SK-N-SH (cell line): ENCODE measurements around the gene NCKAP5. TPM values are rescaled to one million over a fixed set of nuclear protein-coding genes. Genes with fewer than 3 reads are reported as not detected.

ENCODE experiments used
- CTCF ChIA-PET: fragments of 300-600, 350-600 bp; formaldehyde crosslinking; extraction: SDS; loops from one replicate; lab custom pipeline; 2021; lab: Yijun Ruan, JAX
- POLR2A ChIA-PET: fragments of 350-600 bp; sonication (Branson Sonifier 250); formaldehyde crosslinking; extraction: SDS; loops from one replicate; lab custom pipeline; 2020; ENCODE audit warnings: antibody characterized with exemption, inconsistent platforms; lab: Yijun Ruan, JAX
- DNase-seq: peaks from one replicate; pipeline ENCODE4 v3.0.0; 2012
- H2AFZ ChIP-seq: fragments of 200-600 bp; sonication (generic); 2 replicates; pipeline ENCODE4 v1.8.1; 2016; ENCODE audit warnings: antibody characterized with exemption, mild to moderate bottlenecking, low read depth
- H3F3A ChIP-seq: fragments of 200-600 bp; sonication (generic); replicated peaks from 2 replicates; pipeline ENCODE3; 2016; ENCODE audit warnings: antibody characterized with exemption, mild to moderate bottlenecking; ENCODE audit not compliant: insufficient read depth
- H3K27ac ChIP-seq, 2 experiments: fragments of 200-500 bp in 1 of 2; fragments of 200-600 bp in 1 of 2; sonication (Bioruptor generic) in 1 of 2; sonication (generic), shearing (Covaris generic) in 1 of 2; 2 replicates each; pipeline versions ENCODE4 v1.5.1 to v1.6.1; 2014 to 2016; ENCODE audit warnings: low read depth in 2 of 2, inconsistent platforms in 1 of 2, low read length in 1 of 2, mild to moderate bottlenecking in 1 of 2, mixed read lengths in 1 of 2
- H3K27me3 ChIP-seq: fragments of 200-600 bp; sonication (generic), shearing (Covaris generic); 2 replicates; pipeline ENCODE4 v1.6.1; 2016; ENCODE audit warnings: mixed run types; ENCODE audit not compliant: insufficient read depth
- H3K36me3 ChIP-seq, 2 experiments: fragments of 200-500 bp in 1 of 2; fragments of 200-600 bp in 1 of 2; sonication (Bioruptor generic) in 1 of 2; sonication (generic) in 1 of 2; replicated peaks in 1 of 2; 2 replicates each; pipeline versions ENCODE3 to v1.5.1; 2014 to 2016; ENCODE audit warnings: low read length in 1 of 2, mild to moderate bottlenecking in 1 of 2; ENCODE audit not compliant: insufficient read depth in 2 of 2, control insufficient read depth in 1 of 2
- H3K4me1 ChIP-seq, 2 experiments: fragments of 200-500 bp in 1 of 2; fragments of 200-600 bp in 1 of 2; sonication (Bioruptor generic) in 1 of 2; sonication (generic), shearing (Covaris generic) in 1 of 2; 2 replicates each; pipeline versions ENCODE4 v1.5.1 to v1.6.1; 2014 to 2016; ENCODE audit warnings: low read depth in 1 of 2, low read length in 1 of 2, mixed run types in 1 of 2; ENCODE audit not compliant: insufficient read depth in 2 of 2, control insufficient read depth in 1 of 2
- H3K4me2 ChIP-seq: fragments of 200-600 bp; sonication (generic), shearing (Covaris generic); 2 replicates; pipeline ENCODE4 v1.6.1; 2017; ENCODE audit warnings: mixed run types
- H3K4me3 ChIP-seq, 2 experiments: fragments of 200-500 bp in 1 of 2; fragments of 200-600 bp in 1 of 2; sonication (Bioruptor generic) in 1 of 2; sonication (generic), shearing (Covaris generic) in 1 of 2; 2 replicates each; pipeline versions ENCODE4 v1.5.1 to v1.8.1; 2014 to 2016; ENCODE audit warnings: low read depth in 2 of 2, inconsistent platforms in 1 of 2, low read length in 1 of 2, mild to moderate bottlenecking in 1 of 2, mixed read lengths in 1 of 2, moderate library complexity in 1 of 2
- H3K79me2 ChIP-seq: fragments of 200-600 bp; sonication (generic); 2 replicates; pipeline ENCODE4 v1.8.1; 2017; ENCODE audit warnings: mild to moderate bottlenecking; ENCODE audit not compliant: insufficient read depth
- H3K9ac ChIP-seq: fragments of 200-600 bp; sonication (generic); 2 replicates; pipeline ENCODE4 v1.6.1; 2017; ENCODE audit warnings: mixed run types
- H3K9me2 ChIP-seq: fragments of 200-600 bp; sonication (generic); 2 replicates; pipeline ENCODE4 v1.6.1; 2017; ENCODE audit warnings: mixed run types
- H3K9me3 ChIP-seq: fragments of 200-600 bp; sonication (generic); 2 replicates; pipeline ENCODE4 v1.6.1; 2017; ENCODE audit warnings: mixed run types, mild to moderate bottlenecking, moderate library complexity
- H4K20me1 ChIP-seq: fragments of 200-600 bp; sonication (generic); 2 replicates; pipeline ENCODE4 v1.6.1; 2017; ENCODE audit warnings: mild to moderate bottlenecking, mixed run types; ENCODE audit not compliant: insufficient read depth
- EZH2phosphoT487 ChIP-seq: fragments of 200-600 bp; sonication (generic); IDR thresholded peaks from 2 replicates; pipeline ENCODE4 v1.6.1; 2017; ENCODE audit warnings: low read depth, mixed run types, mild to moderate bottlenecking, antibody characterized with exemption, moderate library complexity, borderline replicate concordance
- FOXM1 ChIP-seq: IDR thresholded peaks from 2 replicates; pipeline ENCODE4 v1.4.0; 2012; ENCODE audit warnings: low read depth, mild to moderate bottlenecking
- GABPA ChIP-seq: IDR thresholded peaks from 2 replicates; pipeline ENCODE4 v1.4.0; 2012; ENCODE audit warnings: low read depth, mild to moderate bottlenecking
- NFIC ChIP-seq: IDR thresholded peaks from 2 replicates; pipeline ENCODE4 v1.4.0; 2012; ENCODE audit warnings: borderline replicate concordance
- NRF1 ChIP-seq: IDR thresholded peaks from 2 replicates; pipeline ENCODE4 v1.6.1; 2012; ENCODE audit warnings: low read depth, mild to moderate bottlenecking, low read length
- POLR2AphosphoS5 ChIP-seq: IDR thresholded peaks from 2 replicates; pipeline ENCODE4 v1.6.1; 2012; ENCODE audit warnings: low read depth, low read length
- RCOR1 ChIP-seq: fragments of 150-350 bp; IDR thresholded peaks from 2 replicates; pipeline ENCODE4 v1.6.1; 2017; ENCODE audit warnings: antibody characterized with exemption, low read length
- REST ChIP-seq: IDR thresholded peaks from 2 replicates; pipeline ENCODE4 v1.6.1; 2012; ENCODE audit warnings: mild to moderate bottlenecking, low read depth, low read length, moderate library complexity
- RFX5 ChIP-seq: IDR thresholded peaks from 2 replicates; pipeline ENCODE4 v1.6.1; 2012; ENCODE audit warnings: mild to moderate bottlenecking, improper control_type of control experiment, low read length
- SIN3A ChIP-seq: IDR thresholded peaks from 2 replicates; pipeline ENCODE4 v1.6.1; 2012; ENCODE audit warnings: low read depth, mild to moderate bottlenecking, low read length, moderate library complexity, borderline replicate concordance
- YY1 ChIP-seq: IDR thresholded peaks from 2 replicates; pipeline ENCODE4 v1.4.0; 2012; ENCODE audit warnings: low read depth, mild to moderate bottlenecking
- ZBTB33 ChIP-seq: IDR thresholded peaks from 2 replicates; pipeline ENCODE4 v1.4.0; 2012; ENCODE audit warnings: low read depth, borderline replicate concordance
- WGBS: methylation state at CpG from one replicate; pipeline ENCODE4 v1.1.6; 2017; ENCODE audit warnings: low lambda C conversion rate; 5-methylcytosine and 5-hydroxymethylcytosine counted together
- polyA plus RNA-seq, 3 experiments: library from polyadenylated mRNA; depleted of rRNA; stranded (reverse); fragments of >200 nt; gene quantifications; 2 replicates each; pipeline ENCODE4 v1.2.3, GENCODE V29; 2012
- TF ChIP-seq, protein P1 (sequence below): IDR thresholded peaks from 2 replicates; pipeline ENCODE4; 2012
- TF ChIP-seq, protein P2 (sequence below): fragments of 200-600 bp; sonication (generic); IDR thresholded peaks from 2 replicates; pipeline ENCODE4 v1.6.1; 2017; ENCODE audit warnings: antibody characterized with exemption, mild to moderate bottlenecking, moderate library complexity

NCKAP5 gene
- polyA plus RNA-seq, 1 of the 3 experiments (the other 2 are of a cell fraction): 0.02 TPM

- TF ChIP-seq GABPA (no peak), ZBTB33 (no peak), EZH2phosphoT487 (no peak), YY1 (no peak), NFIC (no peak), NRF1 (no peak), RFX5 (no peak), REST (no peak), SIN3A (no peak), POLR2AphosphoS5 (no peak), RCOR1 (no peak), FOXM1 (no peak)
- TF ChIP-seq, protein P1, sequence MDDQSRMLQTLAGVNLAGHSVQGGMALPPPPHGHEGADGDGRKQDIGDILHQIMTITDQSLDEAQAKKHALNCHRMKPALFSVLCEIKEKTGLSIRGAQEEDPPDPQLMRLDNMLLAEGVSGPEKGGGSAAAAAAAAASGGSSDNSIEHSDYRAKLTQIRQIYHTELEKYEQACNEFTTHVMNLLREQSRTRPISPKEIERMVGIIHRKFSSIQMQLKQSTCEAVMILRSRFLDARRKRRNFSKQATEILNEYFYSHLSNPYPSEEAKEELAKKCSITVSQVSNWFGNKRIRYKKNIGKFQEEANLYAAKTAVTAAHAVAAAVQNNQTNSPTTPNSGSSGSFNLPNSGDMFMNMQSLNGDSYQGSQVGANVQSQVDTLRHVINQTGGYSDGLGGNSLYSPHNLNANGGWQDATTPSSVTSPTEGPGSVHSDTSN: no peak
- TF ChIP-seq, protein P2, sequence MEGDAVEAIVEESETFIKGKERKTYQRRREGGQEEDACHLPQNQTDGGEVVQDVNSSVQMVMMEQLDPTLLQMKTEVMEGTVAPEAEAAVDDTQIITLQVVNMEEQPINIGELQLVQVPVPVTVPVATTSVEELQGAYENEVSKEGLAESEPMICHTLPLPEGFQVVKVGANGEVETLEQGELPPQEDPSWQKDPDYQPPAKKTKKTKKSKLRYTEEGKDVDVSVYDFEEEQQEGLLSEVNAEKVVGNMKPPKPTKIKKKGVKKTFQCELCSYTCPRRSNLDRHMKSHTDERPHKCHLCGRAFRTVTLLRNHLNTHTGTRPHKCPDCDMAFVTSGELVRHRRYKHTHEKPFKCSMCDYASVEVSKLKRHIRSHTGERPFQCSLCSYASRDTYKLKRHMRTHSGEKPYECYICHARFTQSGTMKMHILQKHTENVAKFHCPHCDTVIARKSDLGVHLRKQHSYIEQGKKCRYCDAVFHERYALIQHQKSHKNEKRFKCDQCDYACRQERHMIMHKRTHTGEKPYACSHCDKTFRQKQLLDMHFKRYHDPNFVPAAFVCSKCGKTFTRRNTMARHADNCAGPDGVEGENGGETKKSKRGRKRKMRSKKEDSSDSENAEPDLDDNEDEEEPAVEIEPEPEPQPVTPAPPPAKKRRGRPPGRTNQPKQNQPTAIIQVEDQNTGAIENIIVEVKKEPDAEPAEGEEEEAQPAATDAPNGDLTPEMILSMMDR: no peak
- no peaks in the 10 kb centered on the region; a peak in 2 of 4 replicates for H3K4me1 ChIP-seq
- ChIA-PET CTCF (interaction anchor here (1.5 to 2.0 kb wide), 2 partner anchors 10 to 39 kb away, joined by 3 to 7 read pairs; no protein-coding TSS in a partner anchor), POLR2A (no interaction called here)
- H3F3A ChIP-seq: no peaks in the 10 kb centered on the region
- H3K4me3 ChIP-seq: no peak overlapping the region
- H3K79me2 ChIP-seq: no peaks in the 10 kb centered on the region
- no peaks in the 10 kb centered on the region; the same call in 1 of the 2 replicates for H3K27me3 ChIP-seq
- WGBS: 39% methylated on average over 5 of the region's 5 CpGs
- H3K36me3 ChIP-seq: no peaks in the 10 kb centered on the region
- DNase-seq: no peak
- H4K20me1 ChIP-seq: no peaks in the 10 kb centered on the region
- no peak overlapping the region for H3K27ac ChIP-seq
- H2AFZ ChIP-seq: no peak overlapping the region
- no peaks in the 10 kb centered on the region for H3K9me2 ChIP-seq
- no peak overlapping the region for H3K9ac ChIP-seq
- H3K9me3 ChIP-seq: no peaks in the 10 kb centered on the region
- H3K4me2 ChIP-seq: no peak overlapping the region
Observed at GRCh38 chr2:133252780-133253355, 315.4 kb downstream of the NCKAP5 start.
